HL-60/S4 treated with retinoic acid at 250 ng/mL for 4 days and 3 days (cell line): ENCODE results near the gene OR2A7.
"Not testable (repeated sequence)": the region's sequence is repeated elsewhere in the genome, so short reads cannot be mapped to it uniquely, and the experiment has no call there.

Experiments
- in situ Hi-C: fragments of 300-500 bp; cut with MboI; formaldehyde crosslinking; loops from 2 replicates; pipeline ENCODE4 v1.7.0; 2022; ENCODE audit warnings: low sequenced_read_pairs

OR2A7 gene

GRCh38 chr7:144264692-144265091 is at the start of gene OR2A7:
OR2A7 (minus strand) TSS chr7:144264792; CDS start chr7:144259628, 5,164 bp downstream.
- in situ Hi-C loops: not testable (repeated sequence)

GRCh38 chr7:144311872-144312469 is 47.4 kb upstream of the OR2A7 start, which contains the start of gene OR2A1:
OR2A1 (plus strand) TSS chr7:144312419; CDS start chr7:144318125, 5,706 bp downstream.
- in situ Hi-C loops: not testable (repeated sequence)

GRCh38 chr7:144311218-144311617 is 46.6 kb upstream of the OR2A7 start:
- in situ Hi-C loops: not testable (repeated sequence)

GRCh38 chr7:144309702-144310101 is 45.1 kb upstream of the OR2A7 start:
- in situ Hi-C loops: not testable (repeated sequence)

GRCh38 chr7:144305156-144305555 is 40.6 kb upstream of the OR2A7 start:
- in situ Hi-C loops: not testable (repeated sequence)

GRCh38 chr7:144303607-144304006 is 39.0 kb upstream of the OR2A7 start:
- in situ Hi-C loops: not testable (repeated sequence)

GRCh38 chr7:144302578-144303303 is 38.1 kb upstream of the OR2A7 start:
- in situ Hi-C loops: not testable (repeated sequence)

- in situ Hi-C loops: not testable (repeated sequence)
Measured at GRCh38 chr7:144293794-144294499, 29.4 kb upstream of the OR2A7 start.

GRCh38 chr7:144292384-144293161 is 28.0 kb upstream of the OR2A7 start:
- in situ Hi-C loops: not testable (repeated sequence)

- in situ Hi-C loops: not testable (repeated sequence)
Measured at GRCh38 chr7:144291607-144292006, 27.0 kb upstream of the OR2A7 start.

- in situ Hi-C loops: not testable (repeated sequence)
Measured at GRCh38 chr7:144287171-144287784, 22.7 kb upstream of the OR2A7 start.

- in situ Hi-C loops: not testable (repeated sequence)
Measured at GRCh38 chr7:144283716-144284115, 19.1 kb upstream of the OR2A7 start.

- in situ Hi-C loops: not testable (repeated sequence)
Measured at GRCh38 chr7:144282490-144282889, 17.9 kb upstream of the OR2A7 start.

- in situ Hi-C loops: not testable (repeated sequence)
Measured at GRCh38 chr7:144281981-144282380, 17.4 kb upstream of the OR2A7 start.

- in situ Hi-C loops: not testable (repeated sequence)
Measured at GRCh38 chr7:144280010-144280409, 15.4 kb upstream of the OR2A7 start.

GRCh38 chr7:144275281-144275680 is 10.7 kb upstream of the OR2A7 start:
- in situ Hi-C loops: not testable (repeated sequence)

- in situ Hi-C loops: not testable (repeated sequence)
Measured at GRCh38 chr7:144269188-144269587, 4.6 kb upstream of the OR2A7 start, which contains the start of gene CTAGE8. CTAGE8 (minus strand) TSS chr7:144269288; CDS start chr7:144269250, 38 bp downstream.

- in situ Hi-C loops: not testable (repeated sequence)
Measured at GRCh38 chr7:144262128-144262527, 2.5 kb downstream of the OR2A7 start.

- in situ Hi-C loops: not testable (repeated sequence)
Measured at GRCh38 chr7:144259067-144259466, 5.5 kb downstream of the OR2A7 start.

- in situ Hi-C loops: no loop called here
Measured at GRCh38 chr7:144256112-144256511, 8.5 kb downstream of the OR2A7 start.
